Keratinocyte (primary cell): ENCODE results near the gene SKIC8. TPM values are rescaled to one million over a fixed set of nuclear protein-coding genes. Genes with fewer than 3 reads are reported as not detected.

ENCODE experiments used
- DNase-seq: peaks from one replicate; pipeline ENCODE4 v3.0.0-alpha.2; 2011; ENCODE audit warnings: low read depth, missing footprints, low spot score
- FAIRE-seq: peaks from 2 replicates; lab custom pipeline; 2011; peaks lifted over from hg19 to GRCh38; lab: Jason Lieb, UNC
- H2AFZ ChIP-seq: 2 replicates; pipeline ENCODE4 v1.6.0; 2012; ENCODE audit warnings: low read length, control low read depth, inconsistent platforms; ENCODE audit not compliant: control insufficient read depth
- H3K27ac ChIP-seq: 2 replicates; pipeline ENCODE4 v1.5.1; 2011; ENCODE audit warnings: low read length; ENCODE audit not compliant: control insufficient read depth, insufficient read depth
- H3K27me3 ChIP-seq: 3 replicates; pipeline ENCODE4 v1.6.0; 2011; ENCODE audit warnings: low read length; ENCODE audit not compliant: control insufficient read depth, insufficient read depth; ENCODE audit errors: extremely low read depth
- H3K36me3 ChIP-seq, 2 experiments: 2 replicates in 1 of 2; 3 replicates in 1 of 2; pipeline ENCODE4 v1.5.1; 2011; ENCODE audit warnings: low read length in 2 of 2, mild to moderate bottlenecking in 1 of 2; ENCODE audit not compliant: control insufficient read depth in 2 of 2, insufficient read depth in 2 of 2; ENCODE audit errors: extremely low read depth in 1 of 2
- H3K4me1 ChIP-seq: 3 replicates; pipeline ENCODE4 v1.5.1; 2011; ENCODE audit warnings: low read length; ENCODE audit not compliant: control insufficient read depth, insufficient read depth; ENCODE audit errors: extremely low read depth
- H3K4me2 ChIP-seq: 3 replicates; pipeline ENCODE4 v1.6.0; 2011; ENCODE audit warnings: low read depth, low read length; ENCODE audit not compliant: control insufficient read depth, insufficient read depth; ENCODE audit errors: extremely low read depth
- H3K4me3 ChIP-seq, 3 experiments: fragments of 200-600 bp in 1 of 3; sonication (generic) in 1 of 3; 2 replicates in 2 of 3; 3 replicates in 1 of 3; pipeline ENCODE4 v1.5.1; 2011 to 2016; ENCODE audit warnings: low read length in 3 of 3, mild to moderate bottlenecking in 3 of 3, control low read depth in 2 of 3, inconsistent platforms in 1 of 3, low read depth in 1 of 3, mixed read lengths in 1 of 3, mixed run types in 1 of 3, moderate library complexity in 1 of 3; ENCODE audit not compliant: control insufficient read depth in 2 of 3, insufficient read depth in 2 of 3; ENCODE audit errors: extremely low read depth in 1 of 3
- H3K79me2 ChIP-seq: 2 replicates; pipeline ENCODE4 v1.6.0; 2012; ENCODE audit warnings: low read length; ENCODE audit not compliant: control insufficient read depth, insufficient read depth
- H3K9ac ChIP-seq: 3 replicates; pipeline ENCODE4 v1.6.0; 2011; ENCODE audit warnings: low read length; ENCODE audit not compliant: control insufficient read depth, insufficient read depth; ENCODE audit errors: extremely low read depth
- H3K9me1 ChIP-seq: 3 replicates; pipeline ENCODE4 v1.6.0; 2011; ENCODE audit warnings: low read length; ENCODE audit not compliant: control insufficient read depth, insufficient read depth; ENCODE audit errors: extremely low read depth
- H3K9me3 ChIP-seq: 2 replicates; pipeline ENCODE4 v1.5.1; 2012; ENCODE audit warnings: low read depth, low read length; ENCODE audit not compliant: control insufficient read depth
- H4K20me1 ChIP-seq: 3 replicates; pipeline ENCODE4 v1.6.0; 2011; ENCODE audit warnings: low read length; ENCODE audit not compliant: control insufficient read depth, insufficient read depth; ENCODE audit errors: extremely low read depth
- EZH2 ChIP-seq: IDR thresholded peaks from one replicate; pipeline ENCODE4 v1.6.1; 2012; ENCODE audit warnings: inconsistent platforms, mild to moderate bottlenecking, low read length, moderate library complexity
- dilution Hi-C: fragments of 300-500 bp; cut with MboI; formaldehyde crosslinking; loops from one replicate; pipeline ENCODE4 v1.7.0; 2020; ENCODE audit warnings: low sequenced_read_pairs; ENCODE audit not compliant: extremely low pct_ligation_motif_present
- polyA plus RNA-seq, 5 experiments: library from polyadenylated mRNA; depleted of rRNA in 3 of 5; stranded (reverse) in 3 of 5; stranded (forward) in 1 of 5; unstranded in 1 of 5; fragments of >200 nt; gene quantifications; 1 replicate in 1 of 5; 2 replicates in 3 of 5; 3 replicates in 1 of 5; pipeline versions ENCODE4 v1.2.1 to v1.2.3, GENCODE V29; 2011 to 2012; ENCODE audit warnings: missing spikeins in 2 of 5, low read depth in 1 of 5, low replicate concordance in 1 of 5
- TF ChIP-seq, protein P1 (sequence below), 3 experiments: IDR thresholded peaks in 1 of 3; conservative IDR thresholded peaks in 1 of 3; optimal IDR thresholded peaks in 1 of 3; 2 replicates in 2 of 3; 3 replicates in 1 of 3; pipeline versions ENCODE3 to v1.5.1; 2011; ENCODE audit warnings: low read length in 3 of 3, mild to moderate bottlenecking in 3 of 3, moderate library complexity in 2 of 3, control low read depth in 1 of 3, inconsistent platforms in 1 of 3; ENCODE audit not compliant: insufficient read depth in 2 of 3; ENCODE audit errors: extremely low read depth in 1 of 3

Gene SKIC8
- polyA plus RNA-seq, 1 donor (not counting 4 experiments of a cell fraction or from before 2014, with no cell fraction given) = 101 TPM

DNA sequence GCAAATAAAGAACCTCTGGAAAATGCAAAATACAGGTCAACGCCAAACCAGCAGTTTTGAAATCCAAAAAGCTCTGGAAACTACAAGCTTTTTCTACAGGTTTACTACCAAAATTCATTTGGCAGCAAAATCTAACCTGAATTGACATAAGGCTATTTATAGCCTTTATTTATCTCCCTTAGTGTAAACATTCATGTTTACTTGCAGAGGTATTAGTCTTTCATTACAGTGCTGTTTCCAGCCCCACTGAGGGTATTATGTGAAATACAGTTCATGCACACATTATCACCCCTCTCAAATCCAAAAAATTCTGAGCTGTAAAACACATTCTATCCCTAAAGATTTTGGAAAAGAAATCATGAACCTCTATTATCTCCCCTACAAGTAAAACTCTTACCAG, 7.2 kb downstream of the SKIC8 start:
- dilution Hi-C loops = no loop called here
- TF ChIP-seq, protein P1, sequence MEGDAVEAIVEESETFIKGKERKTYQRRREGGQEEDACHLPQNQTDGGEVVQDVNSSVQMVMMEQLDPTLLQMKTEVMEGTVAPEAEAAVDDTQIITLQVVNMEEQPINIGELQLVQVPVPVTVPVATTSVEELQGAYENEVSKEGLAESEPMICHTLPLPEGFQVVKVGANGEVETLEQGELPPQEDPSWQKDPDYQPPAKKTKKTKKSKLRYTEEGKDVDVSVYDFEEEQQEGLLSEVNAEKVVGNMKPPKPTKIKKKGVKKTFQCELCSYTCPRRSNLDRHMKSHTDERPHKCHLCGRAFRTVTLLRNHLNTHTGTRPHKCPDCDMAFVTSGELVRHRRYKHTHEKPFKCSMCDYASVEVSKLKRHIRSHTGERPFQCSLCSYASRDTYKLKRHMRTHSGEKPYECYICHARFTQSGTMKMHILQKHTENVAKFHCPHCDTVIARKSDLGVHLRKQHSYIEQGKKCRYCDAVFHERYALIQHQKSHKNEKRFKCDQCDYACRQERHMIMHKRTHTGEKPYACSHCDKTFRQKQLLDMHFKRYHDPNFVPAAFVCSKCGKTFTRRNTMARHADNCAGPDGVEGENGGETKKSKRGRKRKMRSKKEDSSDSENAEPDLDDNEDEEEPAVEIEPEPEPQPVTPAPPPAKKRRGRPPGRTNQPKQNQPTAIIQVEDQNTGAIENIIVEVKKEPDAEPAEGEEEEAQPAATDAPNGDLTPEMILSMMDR (optimal IDR thresholded peaks at IDR 0.05 in 1 of 3, IDR thresholded peaks at IDR 0.05 in 1 of 3, conservative IDR thresholded peaks at IDR 0.05 in 1 of 3; ENCODE audit: extremely low read depth in 1 of 3, insufficient read depth in 2 of 3, low read length in 3 of 3) = no peak
- no peak for TF ChIP-seq EZH2
- Histone ChIP-seq H3K36me3 (peaks cover 19 to 20% of the 10 kb centered on the region in 2 experiments), H3K4me1 (no peaks in the 10 kb centered on the region), H3K9me3 (no peaks in the 10 kb centered on the region), H3K9ac (no peak overlapping the region), H3K9me1 (no peaks in the 10 kb centered on the region), H3K79me2 (peaks cover 17% of the 10 kb centered on the region), H3K4me2 (no peak overlapping the region), H4K20me1 (no peaks in the 10 kb centered on the region), H2AFZ (no peak overlapping the region), H3K4me3 (no peak overlapping the region), H3K27ac (no peak overlapping the region), H3K27me3 (no peaks in the 10 kb centered on the region)
- DNase-seq = no peak
- no peak for FAIRE-seq

DNA sequence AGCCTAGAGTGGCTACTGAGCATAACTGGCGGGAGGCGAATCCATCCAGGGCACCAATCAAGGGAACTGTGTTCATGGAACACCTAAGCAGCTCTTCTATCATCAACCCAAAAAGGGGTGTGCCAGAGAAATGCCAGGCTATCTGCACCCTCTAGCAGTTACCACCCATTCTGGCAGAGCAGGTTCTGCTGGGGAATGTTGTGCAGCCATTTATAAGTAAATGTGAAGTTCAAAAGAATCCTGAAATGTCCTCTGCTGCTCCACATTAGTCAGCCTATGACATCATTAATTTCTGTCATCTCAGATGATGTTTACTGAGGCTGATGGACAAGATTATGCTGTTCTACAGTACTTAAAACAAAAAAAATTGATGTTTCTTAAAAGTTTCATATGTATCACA, 7.7 kb downstream of the SKIC8 start:
- Histone ChIP-seq H3K9me1 (no peaks in the 10 kb centered on the region), H3K79me2 (peaks cover 11% of the 10 kb centered on the region), H2AFZ (no peak overlapping the region), H3K9ac (no peak overlapping the region), H3K4me3 (no peak overlapping the region), H3K4me2 (no peak overlapping the region), H4K20me1 (no peaks in the 10 kb centered on the region), H3K27ac (no peak overlapping the region), H3K4me1 (no peaks in the 10 kb centered on the region), H3K36me3 (peaks cover 19 to 22% of the 10 kb centered on the region in 2 experiments), H3K9me3 (no peaks in the 10 kb centered on the region), H3K27me3 (no peaks in the 10 kb centered on the region)
- no peak for TF ChIP-seq EZH2
- TF ChIP-seq, protein P1 (optimal IDR thresholded peaks at IDR 0.05 in 1 of 3, IDR thresholded peaks at IDR 0.05 in 1 of 3, conservative IDR thresholded peaks at IDR 0.05 in 1 of 3; ENCODE audit: extremely low read depth in 1 of 3, insufficient read depth in 2 of 3, low read length in 3 of 3) = no peak
- DNase-seq (no peak), FAIRE-seq (no peak)
- dilution Hi-C loops = no loop called here
